Smooth muscle cell (in vitro differentiated cells): ENCODE measurements around the gene RFXANK. TPM values are rescaled to one million over a fixed set of nuclear protein-coding genes. Genes with fewer than 3 reads are reported as not detected.
A peak's percentile ranks its signal among the peaks of the same experiment; 100 is the strongest.

Source experiments
- DNase-seq: peaks from one replicate; lab custom pipeline; 2025; ENCODE audit not compliant: unreplicated experiment; lab: John Stamatoyannopoulos, UW
- H2AFZ ChIP-seq: fragments of 200-600 bp; sonication (generic); 2 replicates; pipeline ENCODE4 v1.6.0; 2016; ENCODE audit warnings: antibody characterized with exemption, low read depth, mild to moderate bottlenecking
- H3F3A ChIP-seq: fragments of 200-600 bp; sonication (generic); 2 replicates; pipeline ENCODE4 v1.6.0; 2017; ENCODE audit warnings: antibody characterized with exemption, low read depth
- H3K27ac ChIP-seq: fragments of 200-600 bp; sonication (generic); 2 replicates; pipeline ENCODE4 v1.5.1; 2016; ENCODE audit warnings: low read depth, mild to moderate bottlenecking
- H3K27me3 ChIP-seq: fragments of 200-600 bp; sonication (generic); 2 replicates; pipeline ENCODE4 v1.6.1; 2016; ENCODE audit warnings: low read depth, mild to moderate bottlenecking
- H3K36me3 ChIP-seq: fragments of 200-600 bp; sonication (generic); 2 replicates; pipeline ENCODE4 v1.5.1; 2016; ENCODE audit warnings: low read depth
- H3K4me1 ChIP-seq: fragments of 200-600 bp; sonication (generic); 2 replicates; pipeline ENCODE4 v1.5.1; 2016; ENCODE audit warnings: low read depth
- H3K4me2 ChIP-seq: fragments of 200-600 bp; sonication (generic); 2 replicates; pipeline ENCODE4 v1.6.0; 2016; ENCODE audit warnings: mild to moderate bottlenecking
- H3K4me3 ChIP-seq: fragments of 200-600 bp; sonication (generic); 2 replicates; pipeline ENCODE4 v1.5.1; 2016; ENCODE audit warnings: mild to moderate bottlenecking
- H3K79me2 ChIP-seq: fragments of 200-600 bp; sonication (generic); 2 replicates; pipeline ENCODE4 v1.6.0; 2016; ENCODE audit warnings: low read depth, mild to moderate bottlenecking
- H3K9ac ChIP-seq: fragments of 200-600 bp; sonication (generic); 2 replicates; pipeline ENCODE4 v1.6.0; 2016; ENCODE audit warnings: low read depth
- H3K9me3 ChIP-seq: fragments of 200-600 bp; sonication (generic); replicated peaks from 2 replicates; pipeline ENCODE4 v1.5.1; 2016; ENCODE audit warnings: low read depth
- H4K20me1 ChIP-seq: fragments of 200-600 bp; sonication (generic); 2 replicates; pipeline ENCODE4 v1.6.0; 2016; ENCODE audit warnings: low read depth
- CTCF ChIP-seq: fragments of 200-600 bp; sonication (generic); IDR thresholded peaks from 2 replicates; pipeline ENCODE4 v1.5.1; 2017; ENCODE audit warnings: borderline replicate concordance, mild to moderate bottlenecking, antibody characterized with exemption; ENCODE audit not compliant: insufficient read depth, poor library complexity, severe bottlenecking
- WGBS: methylation state at CpG from one replicate; pipeline ENCODE4 v1.1.7; 2016; ENCODE audit warnings: low lambda C conversion rate; 5-methylcytosine and 5-hydroxymethylcytosine counted together
- polyA plus RNA-seq: library from polyadenylated mRNA; unstranded; fragments of >200 nt; fragmentation: Nextera tagmentation; extraction: Ambion mirVana; gene quantifications from 2 replicates; pipeline ENCODE4 v1.2.1, GENCODE V29; 2016
- total RNA-seq: library from RNA; depleted of rRNA; stranded (reverse); fragments of >200 nt; gene quantifications from 2 replicates; pipeline ENCODE4 v1.2.3, GENCODE V29; 2014

RFXANK gene
- total and polyA plus RNA-seq, 2 experiments from 2014 or later, result 59.6 to 94.8 TPM

- Histone ChIP-seq H3F3A (no peaks in the 10 kb centered on the region), H4K20me1 (no peaks in the 10 kb centered on the region), H3K27me3 (no peaks in the 10 kb centered on the region), H3K4me1 (peaks cover 8% of the 10 kb centered on the region), H3K4me2 (peak overlapping the region; percentile 98), H3K79me2 (peaks cover 29% of the 10 kb centered on the region), H3K9me3 (no peaks in the 10 kb centered on the region), H2AFZ (peak overlapping the region; percentile 98), H3K27ac (peak overlapping the region; percentile 98), H3K4me3 (peak overlapping the region; percentile 100), H3K9ac (peak overlapping the region; percentile 98), H3K36me3 (no peaks in the 10 kb centered on the region)
- no peak for DNase-seq
- WGBS, result 2% methylated on average over 17 of the region's 17 CpGs
- no peak for TF ChIP-seq CTCF
These were observed 335 bp upstream of the RFXANK start for GRCh38 chr19:19191768-19192077.

- H3K27me3 ChIP-seq, result no peaks in the 10 kb centered on the region
- peak overlapping the region; percentile 89 for H3K4me2 ChIP-seq
- H4K20me1 ChIP-seq, result no peaks in the 10 kb centered on the region
- H3K9ac ChIP-seq, result peak overlapping the region; percentile 80
- no peaks in the 10 kb centered on the region for H3K9me3 ChIP-seq
- WGBS, result 6% methylated on average over 22 of the region's 22 CpGs
- H3K27ac ChIP-seq, result no peak overlapping the region
- H3K4me1 ChIP-seq, result peaks cover 8% of the 10 kb centered on the region
- no peak for TF ChIP-seq CTCF
- no peak for DNase-seq
- H2AFZ ChIP-seq, result peak overlapping the region; percentile 88
- H3K4me3 ChIP-seq, result peak overlapping the region; percentile 100
- H3F3A ChIP-seq, result no peaks in the 10 kb centered on the region
- no peaks in the 10 kb centered on the region for H3K36me3 ChIP-seq
- peaks cover 29% of the 10 kb centered on the region for H3K79me2 ChIP-seq
These were observed 909 bp downstream of the RFXANK start for GRCh38 chr19:19192910-19193423.

- no peaks in the 10 kb centered on the region for H3K9me3 ChIP-seq
- H3K4me1 ChIP-seq, result peaks cover 8% of the 10 kb centered on the region
- TF ChIP-seq CTCF, result no peak
- no peaks in the 10 kb centered on the region for H3K36me3 ChIP-seq
- H3K4me3 ChIP-seq, result no peak overlapping the region
- H4K20me1 ChIP-seq, result no peaks in the 10 kb centered on the region
- no peaks in the 10 kb centered on the region for H3K27me3 ChIP-seq
- peaks cover 29% of the 10 kb centered on the region for H3K79me2 ChIP-seq
- no peak overlapping the region for H2AFZ ChIP-seq
- no peak for DNase-seq
- no peak overlapping the region for H3K27ac ChIP-seq
- H3K4me2 ChIP-seq, result no peak overlapping the region
- no peak overlapping the region for H3K9ac ChIP-seq
- WGBS, result 96% methylated on average over 5 of the region's 5 CpGs
- no peaks in the 10 kb centered on the region for H3F3A ChIP-seq
These were observed 1.9 kb downstream of the RFXANK start for GRCh38 chr19:19193926-19194325.
